Type B pancreatic cell (in vitro differentiated cells): ENCODE results near the gene PISD. TPM values are rescaled to one million over a fixed set of nuclear protein-coding genes. Genes with fewer than 3 reads are reported as not detected.
A peak's percentile ranks its signal among the peaks of the same experiment; 100 is the strongest.
"Not testable (repeated sequence)": the region's sequence is repeated elsewhere in the genome, so short reads cannot be mapped to it uniquely, and the experiment has no call there.

Source experiments
- DNase-seq: peaks from one replicate; pipeline ENCODE4 v3.0.0; 2021; ENCODE audit warnings: mixed read lengths; ENCODE audit not compliant: unreplicated experiment; ENCODE audit errors: extremely low spot score
- H3K27ac Mint-ChIP-seq: 2 replicates; pipeline ENCODE4 v1.8.0; 2021; ENCODE audit warnings: mild to moderate bottlenecking, mixed read lengths
- H3K27me3 Mint-ChIP-seq: 2 replicates; pipeline ENCODE4 v1.8.0; 2021; ENCODE audit warnings: mixed read lengths
- H3K36me3 Mint-ChIP-seq: 2 replicates; pipeline ENCODE4 v1.8.0; 2021; ENCODE audit warnings: mixed read lengths
- H3K4me1 Mint-ChIP-seq: one replicate; pipeline ENCODE4 v1.8.0; 2021; ENCODE audit warnings: mixed read lengths; ENCODE audit not compliant: unreplicated experiment
- H3K4me3 Mint-ChIP-seq: 2 replicates; pipeline ENCODE4 v1.8.0; 2021; ENCODE audit warnings: mild to moderate bottlenecking, mixed read lengths
- H3K9me3 Mint-ChIP-seq: 2 replicates; pipeline ENCODE4 v1.8.0; 2021; ENCODE audit warnings: mixed read lengths
- CTCF ChIP-seq: fragments of 200-600 bp; sonication (generic); conservative IDR thresholded peaks from 2 replicates; pipeline ENCODE4 v1.5.0; 2021; ENCODE audit warnings: antibody characterized with exemption, mild to moderate bottlenecking
- long read RNA-seq: library from polyadenylated mRNA; unstranded; transcript quantifications from one replicate; pipeline ENCODE4 v2.0.0, GENCODE V29; 2020
- total RNA-seq: library from RNA; stranded (reverse); gene quantifications from 2 replicates; pipeline ENCODE4 v1.2.1, GENCODE V29; 2021; ENCODE audit warnings: low replicate concordance

PISD gene
- total RNA-seq, result 39.5 and 47.6 TPM in 2 replicates
- long read RNA-seq, transcript PISD-209 (8 exons, 1,963 nt), result major isoform, 66 of 102 reads
- long read RNA-seq, partial matches to known transcripts, result 3 of 102 reads
- long read RNA-seq, other reads (novel, unspliced or antisense), result 33 of 102 reads

- Mint-ChIP-seq H3K4me1 (peaks cover 18% of the 10 kb centered on the region), H3K4me3 (peak within 1 kb of the TSS; percentile 100), H3K36me3 (no peaks in the 10 kb centered on the region), H3K27me3 (peaks cover 4% of the 10 kb centered on the region), H3K27ac (peak within 1 kb of the TSS; percentile 100), H3K9me3 (no peaks in the 10 kb centered on the region)
- TF ChIP-seq CTCF, result no peak
- DNase-seq, result peak; percentile 97
These were observed at the start of gene PISD for GRCh38 chr22:31661851-31662667. PISD (minus strand) TSS chr22:31662215; CDS start chr22:31662208, 7 bp downstream.

- H3K4me1 Mint-ChIP-seq, DNase-seq, H3K27me3 Mint-ChIP-seq, H3K4me3 Mint-ChIP-seq, H3K9me3 Mint-ChIP-seq, H3K27ac Mint-ChIP-seq: not testable (repeated sequence)
- peaks cover 24% of the 10 kb centered on the region for H3K36me3 Mint-ChIP-seq
These were observed 49.2 kb upstream of the PISD start for GRCh38 chr22:31711226-31711625.

DNA sequence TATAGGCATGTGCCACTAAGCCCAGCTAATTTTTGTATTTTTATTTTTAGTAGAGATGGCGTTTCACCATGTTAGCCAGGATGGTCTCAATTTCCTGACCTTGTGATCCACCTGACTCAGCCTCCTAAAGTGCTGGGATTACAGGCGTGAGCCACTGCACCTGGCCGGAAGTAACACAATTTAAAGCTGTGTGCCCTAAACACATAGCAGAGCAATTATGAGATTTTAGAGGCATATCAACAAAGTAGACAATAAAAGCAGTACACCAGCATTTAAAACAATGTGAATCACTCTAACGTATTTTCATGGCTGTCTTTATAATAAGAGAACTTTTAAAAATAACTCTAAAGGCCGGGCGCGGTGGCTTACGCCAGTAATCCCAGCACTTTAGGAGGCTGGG, 45.5 kb upstream of the PISD start:
- no peaks in the 10 kb centered on the region for H3K27me3 Mint-ChIP-seq
- H3K36me3 Mint-ChIP-seq, result peaks cover 20% of the 10 kb centered on the region
- H3K9me3 Mint-ChIP-seq, result no peaks in the 10 kb centered on the region
- no peak for TF ChIP-seq CTCF
- DNase-seq, result no peak
- no peak overlapping the region for H3K27ac Mint-ChIP-seq
- H3K4me1 Mint-ChIP-seq, result no peaks in the 10 kb centered on the region
- H3K4me3 Mint-ChIP-seq, result no peak overlapping the region

- no peaks in the 10 kb centered on the region for H3K9me3 Mint-ChIP-seq
- no peaks in the 10 kb centered on the region for H3K4me1 Mint-ChIP-seq
- H3K36me3 Mint-ChIP-seq, result peaks cover 33% of the 10 kb centered on the region
- DNase-seq, result no peak
- no peak overlapping the region for H3K27ac Mint-ChIP-seq
- no peak for TF ChIP-seq CTCF
- no peak overlapping the region for H3K4me3 Mint-ChIP-seq
- no peaks in the 10 kb centered on the region for H3K27me3 Mint-ChIP-seq
These were observed 33.4 kb upstream of the PISD start for GRCh38 chr22:31695423-31695822.

DNA sequence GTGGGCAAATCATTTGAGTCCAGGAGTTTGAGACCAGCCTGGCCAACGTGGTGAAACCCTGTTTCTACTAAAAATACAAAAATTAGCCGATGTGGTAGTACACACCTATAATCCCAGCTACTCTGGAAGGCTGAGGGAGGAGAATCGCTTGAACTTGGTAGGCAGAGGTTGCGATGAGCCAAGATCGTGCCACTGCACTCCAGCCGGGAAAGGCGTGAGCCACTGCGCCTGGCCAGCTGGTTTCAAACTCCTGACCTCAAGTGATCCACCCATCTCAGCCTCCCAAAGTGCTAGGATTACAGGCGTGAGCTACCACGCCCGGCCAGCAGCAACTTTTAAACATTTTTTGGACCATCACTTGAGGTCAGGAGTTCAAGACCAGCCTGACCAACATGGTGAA, 32.0 kb upstream of the PISD start:
- peaks cover 26% of the 10 kb centered on the region for H3K36me3 Mint-ChIP-seq
- not testable (repeated sequence) for H3K9me3 Mint-ChIP-seq, H3K27ac Mint-ChIP-seq, H3K4me1 Mint-ChIP-seq, DNase-seq, H3K27me3 Mint-ChIP-seq, H3K4me3 Mint-ChIP-seq

- TF ChIP-seq CTCF, result no peak
- no peaks in the 10 kb centered on the region for H3K4me1 Mint-ChIP-seq
- no peak overlapping the region for H3K27ac Mint-ChIP-seq
- H3K9me3 Mint-ChIP-seq, result no peaks in the 10 kb centered on the region
- no peak overlapping the region for H3K4me3 Mint-ChIP-seq
- peaks cover 30% of the 10 kb centered on the region for H3K36me3 Mint-ChIP-seq
- H3K27me3 Mint-ChIP-seq, result no peaks in the 10 kb centered on the region
- DNase-seq, result no peak
These were observed 30.3 kb upstream of the PISD start for GRCh38 chr22:31692186-31692886.
